ENCODE results near the gene MAP2.
"Not testable (repeated sequence)": the region's sequence is repeated elsewhere in the genome, so short reads cannot be mapped to it uniquely, and the experiment has no call there.

Gene MAP2

GRCh38 chr2:209591021-209591420 is 167.2 kb downstream of the MAP2 start:
- no peak for DNase-seq (ENCODE audit: low read depth)

DNA sequence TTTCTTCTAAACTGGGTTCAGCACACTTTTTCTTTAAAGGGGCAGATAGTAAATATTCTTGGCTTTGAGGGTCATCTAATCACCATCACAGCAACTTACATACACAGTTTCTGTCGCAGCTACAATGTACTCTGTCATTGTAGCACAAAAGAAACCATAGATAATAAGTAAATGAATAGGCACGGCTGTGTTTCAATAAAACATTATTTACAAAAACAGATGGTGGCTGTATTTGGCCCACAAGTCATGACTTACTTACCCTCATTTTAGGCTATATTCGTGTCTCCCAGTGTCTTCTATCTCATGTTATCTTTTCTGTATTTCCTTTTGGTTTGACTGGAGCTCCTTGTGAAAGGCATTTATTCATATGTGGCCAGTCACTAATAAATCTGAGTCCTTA is 168.3 kb downstream of the MAP2 start:
- no peak for DNase-seq (ENCODE audit: low read depth)

- no peak for DNase-seq (ENCODE audit: low read depth)
Measured at GRCh38 chr2:209593930-209594329, 170.1 kb downstream of the MAP2 start.

- no peak for DNase-seq (ENCODE audit: low read depth)
Measured at GRCh38 chr2:209596262-209596661, 172.4 kb downstream of the MAP2 start.

- DNase-seq (ENCODE audit: low read depth), result not testable (repeated sequence)
Measured at GRCh38 chr2:209598227-209598626, 174.4 kb downstream of the MAP2 start.

GRCh38 chr2:209600341-209601171 is 176.7 kb downstream of the MAP2 start:
- no peak for DNase-seq (ENCODE audit: low read depth)

DNA sequence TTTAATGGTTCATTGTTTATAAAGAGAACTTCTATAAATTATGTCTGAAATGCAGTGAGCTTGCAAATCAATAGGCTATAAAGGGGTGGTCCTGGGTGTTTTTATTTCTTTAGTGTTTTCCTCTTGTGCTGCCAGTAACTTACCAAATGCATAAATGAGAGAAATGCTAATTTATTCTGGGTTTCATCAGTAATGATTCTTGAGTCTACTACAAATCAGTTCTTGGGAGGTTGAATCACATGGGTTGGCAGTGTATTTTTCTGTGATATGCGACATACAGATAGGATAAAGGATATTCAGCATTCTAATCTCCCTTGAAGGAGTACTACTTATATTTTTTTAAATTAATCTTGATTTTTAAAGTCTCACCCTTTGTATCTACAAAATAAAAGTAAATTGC is 177.7 kb downstream of the MAP2 start:
- no peak for DNase-seq (ENCODE audit: low read depth)

- DNase-seq (ENCODE audit: low read depth), result no peak
Measured at GRCh38 chr2:209602259-209602658, 178.4 kb downstream of the MAP2 start.

GRCh38 chr2:209609531-209609930 is 185.7 kb downstream of the MAP2 start:
- DNase-seq (ENCODE audit: low read depth), result no peak

GRCh38 chr2:209610631-209611030 is 186.8 kb downstream of the MAP2 start:
- no peak for DNase-seq (ENCODE audit: low read depth)

DNA sequence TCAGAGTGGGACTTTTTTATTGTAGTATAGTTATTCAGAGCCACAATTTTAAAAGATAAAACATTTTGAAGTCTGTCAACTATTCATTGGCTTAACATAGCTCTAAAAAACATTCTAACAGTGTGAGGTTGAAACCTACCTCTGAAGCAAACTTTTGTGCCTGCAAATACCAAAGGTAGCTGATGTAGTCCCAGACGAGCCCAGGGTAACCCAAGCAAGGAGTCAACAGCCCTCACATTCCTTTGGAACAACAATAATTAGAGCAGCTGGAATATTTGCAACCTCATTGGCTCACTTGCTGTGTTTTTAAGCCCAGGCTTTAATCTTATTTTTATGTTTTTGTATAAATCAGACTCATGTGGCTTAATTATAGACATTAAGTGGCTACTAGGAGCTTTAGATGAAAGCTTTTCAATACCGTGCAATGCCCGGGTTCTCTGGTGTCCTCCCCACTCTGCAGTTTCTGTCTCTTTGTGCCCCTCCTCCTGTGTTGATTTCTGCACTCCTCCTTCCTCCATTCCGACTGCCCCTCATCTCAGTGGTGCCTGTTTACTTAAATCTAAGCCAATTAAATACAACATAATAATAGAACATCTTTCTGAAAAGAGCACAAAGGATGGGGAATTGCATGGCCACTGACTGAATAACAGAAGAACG is 189.9 kb downstream of the MAP2 start:
- DNase-seq (ENCODE audit: low read depth), result no peak

DNA sequence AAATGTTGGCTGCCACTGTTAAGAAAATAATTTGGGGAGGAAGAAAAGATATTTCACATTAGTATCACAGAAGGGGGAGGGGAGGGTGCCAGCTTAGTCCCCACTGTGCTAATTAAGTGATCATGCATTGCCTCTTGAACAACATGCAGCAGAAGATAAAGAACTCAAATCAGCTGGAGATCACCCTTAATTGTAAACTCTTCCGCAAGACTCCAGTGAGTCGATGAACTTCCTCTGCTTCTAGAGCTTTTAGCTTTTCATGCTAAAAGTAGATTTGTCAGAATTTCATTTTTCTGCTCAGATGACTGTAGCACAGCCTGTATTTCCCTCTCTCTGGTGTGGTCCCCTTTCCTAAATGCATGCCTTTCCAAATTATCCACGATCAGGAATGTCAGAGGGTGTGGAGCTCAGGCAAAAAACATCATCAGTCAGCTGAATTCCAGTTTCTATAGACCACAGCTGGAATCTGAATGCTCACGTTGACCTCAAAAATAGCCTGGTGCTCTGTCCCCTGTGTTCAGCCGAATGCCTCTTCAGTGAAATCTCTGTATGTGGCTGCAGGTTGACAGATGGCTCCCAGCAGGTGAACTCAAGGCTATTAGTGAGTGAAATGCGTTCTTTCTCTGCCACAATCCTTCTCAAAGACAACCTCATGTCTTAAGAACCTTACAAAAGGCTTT is 191.0 kb downstream of the MAP2 start:
- no peak for DNase-seq (ENCODE audit: low read depth)

DNA sequence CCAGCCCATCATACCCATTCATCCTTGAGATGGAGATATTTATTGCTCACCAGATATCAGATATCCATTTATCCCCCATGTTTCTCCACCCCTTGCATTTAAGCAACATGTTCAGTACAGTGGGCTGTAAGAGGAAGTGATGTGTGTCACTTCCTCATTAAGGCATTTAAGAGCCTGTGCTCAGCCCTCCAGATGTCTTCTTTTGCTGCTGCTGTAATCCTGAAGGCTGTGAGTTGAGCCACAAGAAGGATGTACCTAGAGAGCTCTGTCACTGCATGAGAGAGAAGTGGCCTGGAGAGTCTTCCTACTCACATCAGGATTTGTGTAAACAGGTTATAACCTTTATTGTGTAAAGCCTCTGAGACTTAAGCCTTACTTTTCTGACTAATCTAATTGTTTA is 195.9 kb downstream of the MAP2 start:
- DNase-seq (ENCODE audit: low read depth), result no peak

- no peak for DNase-seq (ENCODE audit: low read depth)
Measured at GRCh38 chr2:209624192-209624938, 200.5 kb downstream of the MAP2 start.

GRCh38 chr2:209629597-209629996 is 205.8 kb downstream of the MAP2 start:
- peak; percentile 16 for DNase-seq (ENCODE audit: low read depth)

- no peak for DNase-seq (ENCODE audit: low read depth)
Measured at GRCh38 chr2:209633911-209634310, 210.1 kb downstream of the MAP2 start.

DNA sequence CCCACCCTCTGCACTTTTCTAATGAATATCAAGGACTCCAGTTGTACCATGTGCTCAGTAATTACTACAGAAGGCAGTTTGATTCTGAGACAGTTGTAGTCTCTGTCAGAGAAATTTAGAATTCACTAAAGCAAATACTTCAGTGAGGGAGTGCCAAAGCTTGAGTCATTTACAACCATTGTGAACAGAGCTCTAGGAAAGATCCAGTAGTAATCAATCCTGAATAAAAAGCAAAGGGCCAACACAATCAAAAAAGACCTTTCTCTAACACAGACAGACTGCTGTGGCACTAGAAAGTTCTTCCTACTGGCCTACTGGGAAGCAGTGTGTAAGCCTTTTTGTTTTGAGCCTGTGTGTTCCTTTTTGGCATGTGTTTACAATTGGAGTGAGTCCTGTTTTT is 212.2 kb downstream of the MAP2 start:
- DNase-seq (ENCODE audit: low read depth), result no peak

DNA sequence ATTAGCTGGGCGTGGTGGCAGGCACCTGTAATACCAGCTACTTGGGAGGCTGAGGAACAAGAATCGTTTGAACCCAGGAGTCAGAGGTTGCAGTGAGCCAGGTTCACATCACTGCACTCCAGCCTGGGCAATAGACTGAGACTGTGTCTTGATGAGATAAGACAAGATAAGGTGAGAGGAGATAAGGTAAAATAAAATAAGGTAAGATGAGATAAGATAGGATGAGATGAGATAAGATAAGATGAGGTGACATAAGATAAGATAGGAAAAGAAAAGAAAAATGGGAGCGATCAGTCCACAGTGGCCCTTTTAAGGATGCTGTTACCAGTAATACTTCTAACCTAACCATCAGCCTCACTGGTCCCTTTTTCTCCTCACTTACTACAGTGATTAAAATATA is 213.4 kb downstream of the MAP2 start:
- no peak for DNase-seq (ENCODE audit: low read depth)

- peak; percentile 2 for DNase-seq (ENCODE audit: low read depth)
Measured at GRCh38 chr2:209638346-209638745, 214.5 kb downstream of the MAP2 start.

GRCh38 chr2:209640358-209640757 is 216.5 kb downstream of the MAP2 start:
- DNase-seq (ENCODE audit: low read depth), result no peak

- DNase-seq (ENCODE audit: low read depth), result peak; percentile 19
Measured at GRCh38 chr2:209642146-209642820, 218.4 kb downstream of the MAP2 start.

GRCh38 chr2:209644842-209645241 is 221.0 kb downstream of the MAP2 start:
- no peak for DNase-seq (ENCODE audit: low read depth)
